Right lobe of liver (tissue), 4 donors: ENCODE data around the gene KXD1.

ENCODE experiments used
- POLR2A ChIP-seq: fragments of 450-650 bp; IDR thresholded peaks from one replicate; pipeline ENCODE4 v1.6.1; 2017; ENCODE audit warnings: antibody characterized with exemption, mild to moderate bottlenecking
- TF ChIP-seq, protein P1 (sequence below), 4 donors: fragments of 200-600 bp in 3 of 4; fragments of 450-650 bp in 1 of 4; IDR thresholded peaks; one replicate each; pipeline versions ENCODE4 v1.5.1 to v1.8.0; 2016 to 2022; ENCODE audit warnings: antibody characterized with exemption in 4 of 4, mild to moderate bottlenecking in 2 of 4
- donor health status: DM: no; HTN: no; CAD: no.
- donor health status: DM: no; HTN: no; CAD: no.
- donor health status: DM: no; HTN: yes; CAD: no.

DNA sequence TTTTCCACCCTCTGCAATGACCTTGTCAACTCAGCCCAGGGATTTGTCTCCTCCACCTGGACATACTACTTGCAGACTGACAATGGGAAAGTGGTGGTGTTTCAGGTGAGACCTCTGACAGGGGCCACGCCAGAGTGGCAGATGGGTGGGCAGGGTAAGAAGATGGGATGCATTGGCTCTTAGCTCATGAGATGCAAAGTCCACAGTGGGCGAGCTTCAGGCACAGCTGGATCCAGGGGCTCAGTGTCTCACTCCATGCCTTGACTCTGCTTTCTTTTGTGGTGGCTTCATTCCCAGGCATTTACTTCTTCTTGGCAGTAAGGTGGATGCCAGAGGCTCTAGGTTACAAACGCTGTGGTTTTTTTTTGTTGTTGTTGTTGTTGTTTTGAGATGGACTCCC, 58.4 kb downstream of the KXD1 start:
- TF ChIP-seq, protein P1, sequence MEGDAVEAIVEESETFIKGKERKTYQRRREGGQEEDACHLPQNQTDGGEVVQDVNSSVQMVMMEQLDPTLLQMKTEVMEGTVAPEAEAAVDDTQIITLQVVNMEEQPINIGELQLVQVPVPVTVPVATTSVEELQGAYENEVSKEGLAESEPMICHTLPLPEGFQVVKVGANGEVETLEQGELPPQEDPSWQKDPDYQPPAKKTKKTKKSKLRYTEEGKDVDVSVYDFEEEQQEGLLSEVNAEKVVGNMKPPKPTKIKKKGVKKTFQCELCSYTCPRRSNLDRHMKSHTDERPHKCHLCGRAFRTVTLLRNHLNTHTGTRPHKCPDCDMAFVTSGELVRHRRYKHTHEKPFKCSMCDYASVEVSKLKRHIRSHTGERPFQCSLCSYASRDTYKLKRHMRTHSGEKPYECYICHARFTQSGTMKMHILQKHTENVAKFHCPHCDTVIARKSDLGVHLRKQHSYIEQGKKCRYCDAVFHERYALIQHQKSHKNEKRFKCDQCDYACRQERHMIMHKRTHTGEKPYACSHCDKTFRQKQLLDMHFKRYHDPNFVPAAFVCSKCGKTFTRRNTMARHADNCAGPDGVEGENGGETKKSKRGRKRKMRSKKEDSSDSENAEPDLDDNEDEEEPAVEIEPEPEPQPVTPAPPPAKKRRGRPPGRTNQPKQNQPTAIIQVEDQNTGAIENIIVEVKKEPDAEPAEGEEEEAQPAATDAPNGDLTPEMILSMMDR (IDR thresholded peaks at IDR 0.05), result no peak
- no peak for TF ChIP-seq POLR2A
